GM21528 (cell line): ENCODE data around the gene TPD52L3.

ENCODE experiments used
- ATAC-seq: cut with Tn5 transposase; IDR thresholded peaks from one replicate; pipeline ENCODE4 v1.9.1; 2021; ENCODE audit warnings: mild to moderate bottlenecking, moderate library complexity; ENCODE audit not compliant: unreplicated experiment, low FRiP score

The TPD52L3 gene

GRCh38 chr9:6328103-6328502, at the start of gene TPD52L3:
Gene TPD52L3 (plus strand): TSS chr9:6328375. CDS start chr9:6328596, 221 bp downstream.
- ATAC-seq: no peak

GRCh38 chr9:6301858-6302257, 26.3 kb upstream of the TPD52L3 start:
- no peak for ATAC-seq

- no peak for ATAC-seq
Observed at GRCh38 chr9:6302417-6302816, 25.8 kb upstream of the TPD52L3 start.

GRCh38 chr9:6304232-6304631, 23.9 kb upstream of the TPD52L3 start:
- ATAC-seq: no peak

DNA sequence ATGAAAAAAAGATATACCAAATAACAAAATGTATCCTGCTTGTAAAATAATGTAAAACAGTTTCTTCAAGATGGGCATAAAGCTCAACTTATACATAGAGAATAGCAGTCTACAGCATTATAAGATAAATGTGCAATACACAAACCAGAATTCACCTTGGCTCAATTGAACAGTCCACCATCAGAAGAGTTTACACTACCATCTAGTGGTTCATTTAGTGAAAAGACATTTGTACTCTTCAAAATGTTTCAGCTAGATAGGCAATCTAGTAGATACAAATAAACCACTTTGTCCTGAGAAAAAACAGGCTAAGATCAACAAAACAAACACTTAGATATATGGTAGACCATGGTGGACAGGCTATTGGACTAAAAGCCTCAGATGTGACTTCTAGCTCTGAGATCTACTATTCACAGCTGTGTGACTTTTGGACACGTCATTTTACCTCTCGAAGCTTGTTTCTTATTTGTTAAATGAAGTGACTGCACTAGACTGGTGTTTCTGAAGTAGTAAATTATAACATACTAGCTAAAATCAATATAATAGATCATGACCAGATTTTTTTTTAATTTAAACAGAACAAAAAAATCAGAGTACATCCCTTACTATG, 22.1 kb upstream of the TPD52L3 start:
- ATAC-seq: no peak

DNA sequence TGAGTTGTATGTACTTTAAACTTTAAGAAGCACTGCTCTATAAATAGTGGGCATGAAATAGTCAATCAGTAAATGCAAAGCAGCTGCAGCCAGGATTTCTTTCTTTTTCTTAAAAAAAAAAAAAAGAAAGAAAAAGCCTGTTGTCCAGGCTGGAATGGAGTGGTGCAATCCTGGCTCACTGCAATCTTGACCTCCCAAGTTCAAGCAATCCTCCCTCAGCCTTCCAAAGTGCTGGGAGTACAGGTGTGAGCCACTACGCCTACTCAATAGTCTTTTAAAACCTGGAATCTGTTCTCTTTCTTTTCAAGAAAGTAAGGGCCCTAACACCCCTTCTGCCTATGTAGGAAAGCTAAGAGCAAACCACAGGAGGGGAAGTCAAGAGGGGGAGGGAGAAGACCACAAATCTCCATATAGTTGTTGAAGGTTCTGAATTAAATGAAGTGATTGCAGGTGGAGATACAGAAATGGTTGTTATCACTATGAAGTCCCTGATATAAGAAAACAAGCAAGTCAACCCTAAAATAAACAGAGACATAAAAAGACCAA, 20.6 kb upstream of the TPD52L3 start:
- ATAC-seq: no peak

DNA sequence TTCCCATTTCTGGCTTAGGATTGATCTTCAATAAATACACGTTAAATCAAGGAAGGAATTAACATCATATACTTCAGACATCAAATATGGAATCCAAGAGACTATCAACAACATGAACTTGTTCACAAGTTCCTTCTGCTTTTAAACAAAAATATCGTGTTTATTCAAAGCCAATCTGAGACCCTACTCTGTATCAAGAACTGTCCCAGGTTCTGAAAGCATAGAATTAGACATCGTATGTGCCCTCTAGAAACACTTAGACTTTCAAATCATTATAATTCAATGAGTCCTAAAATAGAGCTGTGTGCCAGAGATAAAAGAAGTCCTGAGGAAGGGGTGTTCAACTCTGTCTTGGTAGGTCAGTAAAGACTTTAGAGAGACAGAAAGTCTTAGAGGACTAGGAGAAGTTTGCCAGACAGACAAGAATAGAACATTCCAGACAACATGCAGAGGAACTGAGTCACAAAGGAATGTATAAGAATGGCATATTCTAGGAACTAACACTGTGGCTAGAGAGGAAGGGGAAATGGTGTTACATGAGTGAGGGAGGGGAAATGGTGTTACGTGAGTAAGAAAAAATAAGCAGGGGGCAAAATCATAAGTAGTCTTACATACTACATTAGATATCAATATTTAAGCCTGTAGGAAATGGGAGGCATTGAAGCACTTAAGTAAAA, 2.9 kb downstream of the TPD52L3 start:
- ATAC-seq: no peak

GRCh38 chr9:6334305-6334704, 6.1 kb downstream of the TPD52L3 start:
- no peak for ATAC-seq

GRCh38 chr9:6348766-6349165, 20.6 kb downstream of the TPD52L3 start:
- ATAC-seq: no peak

DNA sequence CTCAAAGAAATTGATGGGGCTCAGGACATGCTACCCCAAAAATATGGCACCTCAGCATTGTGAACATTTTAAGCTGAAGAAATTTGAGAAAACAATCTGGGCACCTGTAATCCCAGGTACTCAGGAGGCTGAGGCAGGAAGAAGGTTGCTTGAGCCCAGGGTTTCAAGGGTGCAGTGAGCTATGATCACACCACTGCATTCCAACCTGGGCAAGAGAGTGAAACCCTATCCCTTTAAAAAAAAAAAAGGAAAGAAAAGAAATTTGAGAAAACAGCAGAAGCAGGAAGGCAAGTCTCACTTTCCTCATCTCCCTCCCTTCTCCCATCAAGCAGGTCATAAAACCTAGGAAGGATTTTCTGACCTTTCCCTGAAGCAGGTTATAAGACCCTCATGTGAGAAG, 23.6 kb downstream of the TPD52L3 start:
- ATAC-seq: no peak

DNA sequence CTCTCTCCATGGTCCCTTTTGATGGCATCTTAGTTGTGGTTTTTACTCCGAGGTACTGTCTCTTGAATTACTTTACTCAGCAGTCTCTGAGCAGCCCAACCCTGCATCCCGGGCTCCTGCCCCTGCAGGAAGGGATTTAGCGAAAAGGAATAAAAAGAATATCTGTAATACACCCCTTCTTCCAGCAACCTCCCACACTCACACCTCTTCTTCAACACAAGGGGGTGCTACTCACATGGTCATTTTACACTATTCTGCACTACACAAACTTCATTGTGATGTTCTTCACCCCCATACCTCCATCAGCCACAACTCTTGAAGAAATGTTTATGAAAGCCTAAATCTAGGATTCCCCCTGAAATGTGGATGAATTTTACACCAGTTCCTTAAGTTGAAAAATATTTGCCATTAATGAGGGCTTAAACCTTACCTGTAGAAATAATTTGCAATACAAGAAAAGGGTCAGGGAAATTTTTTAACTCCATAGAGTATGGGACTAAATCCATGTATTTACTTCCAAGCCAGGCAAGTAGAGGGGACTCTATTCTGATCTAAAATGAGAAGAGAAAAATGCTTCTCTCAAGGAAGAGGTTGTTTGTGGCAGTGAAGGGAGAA, 26.0 kb downstream of the TPD52L3 start:
- ATAC-seq: peak; percentile 85

GRCh38 chr9:6355728-6356127, 27.6 kb downstream of the TPD52L3 start:
- no peak for ATAC-seq

DNA sequence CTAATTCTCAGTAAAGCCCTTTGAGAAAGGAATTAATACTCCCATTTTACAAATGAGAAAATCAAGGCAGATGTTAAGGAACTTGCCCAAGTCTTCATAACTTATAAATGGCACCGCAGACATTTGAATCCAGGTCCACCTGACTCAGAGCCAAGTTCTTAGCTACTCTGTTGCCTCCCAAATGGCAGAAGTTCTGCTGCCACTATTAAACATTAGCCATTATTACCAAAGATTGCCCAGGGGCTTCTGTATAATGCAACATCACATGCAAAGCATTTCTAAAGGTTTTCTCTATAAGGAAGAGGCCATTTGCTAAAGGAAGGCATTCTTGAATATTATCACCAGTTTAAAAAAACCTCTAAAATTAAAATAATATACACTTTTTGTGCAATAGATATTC, 28.3 kb downstream of the TPD52L3 start:
- no peak for ATAC-seq

DNA sequence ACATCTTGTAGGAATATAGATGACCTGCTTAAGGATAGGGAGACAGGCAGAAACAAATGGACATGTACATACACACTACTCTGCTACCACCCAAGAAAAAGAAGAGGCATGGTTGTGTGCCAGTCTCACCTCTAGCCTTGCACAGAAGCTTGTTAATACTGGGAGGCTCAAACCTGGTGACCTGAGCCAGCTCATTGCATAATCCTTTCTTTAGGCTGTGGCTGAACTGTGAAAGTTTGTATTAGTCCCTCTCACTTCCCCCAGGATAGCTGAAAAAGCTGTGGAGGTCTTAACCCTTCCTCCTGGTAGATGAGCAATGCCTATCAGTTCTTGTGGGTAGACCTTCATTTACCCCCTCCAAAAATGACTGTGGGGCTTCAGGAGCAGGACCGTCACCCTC, 28.7 kb downstream of the TPD52L3 start:
- no peak for ATAC-seq

DNA sequence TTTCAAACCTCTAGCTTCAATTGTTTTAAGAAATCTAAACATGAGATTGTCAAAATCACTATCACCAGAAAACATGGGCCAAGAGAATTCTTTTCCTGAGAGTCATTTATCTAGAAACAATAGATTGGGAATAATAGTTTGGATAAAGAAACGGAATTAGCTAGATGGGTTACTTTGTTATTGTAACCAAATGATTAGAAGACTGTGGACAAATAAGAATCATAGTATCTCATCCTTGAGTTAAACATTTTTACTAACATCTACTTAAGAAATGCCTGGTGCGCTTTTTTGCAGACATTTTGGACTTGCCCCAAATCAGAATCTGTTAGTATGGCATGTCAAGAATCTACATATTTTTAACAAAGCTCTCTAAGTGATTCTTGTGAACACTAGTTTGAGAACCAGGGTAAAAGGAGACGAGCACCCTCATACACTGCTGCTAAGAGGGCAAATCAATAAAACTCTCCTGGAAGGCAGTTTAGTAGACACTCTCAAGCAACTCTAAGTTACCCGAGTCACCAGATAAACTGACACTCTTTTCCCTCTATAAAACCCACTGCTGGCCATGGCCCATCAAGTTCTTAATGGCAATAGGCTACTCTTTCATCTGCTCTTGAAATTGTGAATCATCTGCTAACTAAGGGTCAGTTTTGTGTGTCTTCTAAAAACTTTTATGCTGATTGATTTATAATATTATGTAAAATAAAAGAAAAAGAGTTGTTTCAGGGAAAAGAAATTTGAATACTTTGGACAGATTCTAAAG, 39.1 kb downstream of the TPD52L3 start:
- no peak for ATAC-seq

GRCh38 chr9:6368831-6369230, 40.7 kb downstream of the TPD52L3 start:
- no peak for ATAC-seq
